Neuron (in vitro differentiated cells): ENCODE measurements around the gene NEK6.

Experiments used
- H2AFZ ChIP-seq: one replicate; pipeline ENCODE4 v1.6.1; 2013; ENCODE audit warnings: low read depth, mild to moderate bottlenecking, inconsistent platforms, low read length, moderate library complexity
- H3K27me3 ChIP-seq: one replicate; pipeline ENCODE4 v1.6.1; 2013; ENCODE audit warnings: low read length; ENCODE audit not compliant: insufficient read depth
- H3K36me3 ChIP-seq: one replicate; pipeline ENCODE4 v1.6.1; 2013; ENCODE audit warnings: low read length; ENCODE audit not compliant: insufficient read depth
- H3K4me1 ChIP-seq: one replicate; pipeline ENCODE4 v1.6.1; 2013; ENCODE audit warnings: low read length; ENCODE audit not compliant: insufficient read depth
- H3K4me3 ChIP-seq: 2 replicates; pipeline ENCODE4 v1.5.1; 2013; ENCODE audit warnings: mild to moderate bottlenecking, low read length, moderate library complexity
- H3K9me3 ChIP-seq: one replicate; pipeline ENCODE4 v1.6.1; 2013; ENCODE audit warnings: low read length

NEK6 gene

DNA sequence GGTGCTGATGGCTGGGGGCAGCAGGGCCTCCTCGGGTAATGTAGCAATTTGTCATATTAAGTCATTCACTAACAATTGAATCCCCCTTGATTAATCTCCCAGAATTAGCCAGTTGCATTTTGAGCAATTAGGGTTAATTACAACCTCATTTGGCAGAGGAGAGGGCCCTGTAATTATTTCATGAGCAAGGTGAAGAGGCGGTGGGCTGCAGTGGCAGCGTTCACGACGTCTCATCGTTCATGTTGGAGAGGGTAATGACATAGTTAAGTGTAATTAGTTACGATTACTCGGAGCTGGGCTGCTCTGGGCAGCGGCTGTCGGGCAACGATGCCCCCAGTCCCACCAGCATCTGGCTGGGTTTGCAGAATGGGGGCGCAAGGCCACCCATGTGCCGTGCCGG, 46.0 kb downstream of the NEK6 start:
- H3K4me3 ChIP-seq = no peak overlapping the region
- peaks cover 3% of the 10 kb centered on the region for H3K4me1 ChIP-seq
- peaks cover 22% of the 10 kb centered on the region for H3K36me3 ChIP-seq
- H3K9me3 ChIP-seq = no peaks in the 10 kb centered on the region
- no peak overlapping the region for H2AFZ ChIP-seq
- H3K27me3 ChIP-seq = no peaks in the 10 kb centered on the region

DNA sequence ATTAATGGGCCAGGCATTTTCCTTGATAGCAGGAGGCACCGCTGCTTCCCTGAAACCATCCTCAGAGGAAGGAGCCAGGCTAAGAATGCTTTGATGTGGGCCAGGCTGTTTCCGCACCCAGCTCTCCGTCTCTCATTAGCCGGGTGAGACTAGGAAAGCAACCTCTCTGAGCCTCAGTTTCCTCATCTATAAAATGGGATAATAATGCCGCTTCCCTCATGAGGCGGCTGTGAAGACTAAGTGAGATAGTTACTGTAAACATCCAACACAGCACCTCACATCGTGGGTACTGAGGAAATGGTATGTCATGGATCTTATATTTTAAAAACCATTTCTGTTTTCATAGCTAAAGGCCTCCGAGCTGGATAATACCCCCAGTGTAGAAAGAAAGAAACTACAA, 46.5 kb downstream of the NEK6 start:
- Histone ChIP-seq H3K36me3 (peaks cover 26% of the 10 kb centered on the region), H3K4me1 (no peaks in the 10 kb centered on the region), H3K4me3 (no peak overlapping the region), H3K9me3 (no peaks in the 10 kb centered on the region), H2AFZ (no peak overlapping the region), H3K27me3 (no peaks in the 10 kb centered on the region)

DNA sequence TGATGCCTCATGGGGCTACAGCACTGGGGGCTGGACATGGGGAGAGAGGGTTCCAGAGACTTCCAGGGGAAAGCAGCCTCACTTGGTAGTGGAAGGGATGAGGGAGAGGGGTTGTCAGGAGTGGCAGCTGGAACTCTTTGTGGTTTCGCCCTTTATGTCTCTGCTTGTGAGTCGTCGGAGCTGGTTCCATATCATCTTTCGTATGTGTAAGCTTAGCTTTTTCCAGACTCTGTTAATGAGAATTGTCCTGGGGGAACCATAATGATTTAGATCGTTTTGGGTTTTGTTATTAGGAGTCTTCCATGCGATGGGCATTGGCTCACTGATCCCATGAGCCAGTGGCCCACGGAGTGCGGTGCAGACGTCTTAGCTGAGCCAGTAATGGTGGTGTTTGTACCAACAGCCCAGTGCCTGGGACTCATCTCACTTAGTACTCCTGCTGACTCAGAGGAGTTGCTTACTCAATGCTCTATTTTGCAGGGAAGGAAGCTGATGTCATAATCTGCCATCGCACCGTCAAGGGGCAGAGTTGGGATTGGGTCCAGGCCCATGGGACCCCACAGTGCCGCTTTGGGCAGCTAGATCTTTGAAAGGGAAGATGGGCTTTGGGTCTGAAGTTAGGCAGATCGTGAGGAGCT, 48.5 kb downstream of the NEK6 start:
- no peak overlapping the region for H3K4me3 ChIP-seq
- H3K9me3 ChIP-seq = no peaks in the 10 kb centered on the region
- H3K4me1 ChIP-seq = no peaks in the 10 kb centered on the region
- no peak overlapping the region for H2AFZ ChIP-seq
- no peaks in the 10 kb centered on the region for H3K27me3 ChIP-seq
- H3K36me3 ChIP-seq = peaks cover 28% of the 10 kb centered on the region

DNA sequence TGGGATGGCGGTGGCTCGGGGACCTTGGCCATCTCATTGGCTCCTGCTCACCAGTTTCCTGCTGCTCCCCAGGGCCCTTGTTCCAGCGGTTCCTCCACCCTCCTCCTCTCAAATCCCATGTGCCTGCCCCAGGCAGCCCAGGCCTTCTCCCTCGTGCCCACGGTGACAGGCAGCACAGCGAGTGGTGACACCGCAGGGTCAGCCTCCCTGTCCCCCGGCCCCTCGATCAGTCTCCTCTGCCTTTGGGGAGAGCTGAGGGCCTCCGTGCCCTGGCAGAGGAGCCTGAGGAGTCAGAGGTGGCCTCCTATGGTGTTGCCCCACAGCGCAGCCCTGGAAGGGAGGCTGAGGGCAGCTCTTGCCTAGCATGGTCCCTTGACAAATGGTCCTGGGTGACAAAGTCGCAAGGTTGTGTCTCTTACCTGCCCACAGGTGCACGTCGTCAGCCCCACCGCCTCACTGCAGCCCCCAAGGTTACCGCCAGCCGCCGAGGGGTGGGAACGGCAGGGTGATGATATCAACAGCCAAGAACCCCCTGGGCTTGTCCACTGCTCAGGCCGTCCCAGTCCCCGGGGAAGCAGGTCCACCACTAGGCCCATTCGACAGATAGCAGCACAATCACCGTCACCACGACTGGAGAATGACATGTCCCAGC, 49.8 kb downstream of the NEK6 start:
- Histone ChIP-seq H3K4me1 (no peaks in the 10 kb centered on the region), H3K9me3 (no peaks in the 10 kb centered on the region), H3K27me3 (no peaks in the 10 kb centered on the region), H3K36me3 (peaks cover 22% of the 10 kb centered on the region), H3K4me3 (no peak overlapping the region), H2AFZ (no peak overlapping the region)

DNA sequence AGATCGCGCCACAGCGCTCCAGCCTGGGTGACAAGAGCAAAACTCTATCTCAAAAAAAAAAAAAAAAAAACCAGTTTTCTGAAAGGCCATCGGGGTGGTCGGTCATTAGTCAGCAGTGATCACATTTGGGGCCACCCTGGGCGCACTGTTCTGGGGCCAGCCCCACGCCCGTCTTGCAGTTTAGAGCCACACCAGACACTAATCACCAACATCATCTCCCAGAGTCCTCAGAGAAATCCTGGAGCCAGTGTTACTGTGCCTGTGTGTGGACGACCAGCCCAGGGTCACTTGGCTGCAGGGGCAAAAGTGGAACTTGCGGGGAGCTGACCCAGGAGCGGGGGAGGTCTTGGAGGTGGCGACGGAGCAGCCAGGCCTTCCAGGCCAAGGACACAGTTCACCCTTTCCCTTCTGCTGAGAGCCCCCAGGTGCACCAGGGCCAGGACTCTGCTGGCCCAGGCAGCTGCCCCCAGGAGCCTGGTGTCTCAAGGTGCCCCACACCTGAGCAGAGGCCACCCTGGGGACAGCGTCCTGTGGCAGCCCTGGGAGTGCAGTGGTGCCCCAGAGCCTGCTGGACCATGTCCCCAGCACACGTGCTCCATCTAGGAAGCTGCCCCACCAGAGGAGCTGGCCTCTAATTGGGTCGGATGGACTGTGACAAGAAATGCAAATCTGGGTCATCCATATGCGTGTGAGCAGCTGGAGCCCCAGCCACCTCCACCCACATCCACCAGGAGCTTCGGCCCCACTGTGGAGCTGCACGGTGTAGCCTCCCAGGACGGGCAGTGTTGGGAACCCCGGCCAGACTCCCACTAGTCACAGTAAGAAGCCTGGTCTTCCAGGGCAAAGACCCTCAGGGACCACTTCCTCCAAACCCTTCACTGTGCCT, 51.1 kb downstream of the NEK6 start:
- Histone ChIP-seq H3K4me3 (no peak overlapping the region), H3K36me3 (peaks cover 13% of the 10 kb centered on the region), H2AFZ (no peak overlapping the region), H3K27me3 (no peaks in the 10 kb centered on the region), H3K9me3 (no peaks in the 10 kb centered on the region), H3K4me1 (no peaks in the 10 kb centered on the region)

DNA sequence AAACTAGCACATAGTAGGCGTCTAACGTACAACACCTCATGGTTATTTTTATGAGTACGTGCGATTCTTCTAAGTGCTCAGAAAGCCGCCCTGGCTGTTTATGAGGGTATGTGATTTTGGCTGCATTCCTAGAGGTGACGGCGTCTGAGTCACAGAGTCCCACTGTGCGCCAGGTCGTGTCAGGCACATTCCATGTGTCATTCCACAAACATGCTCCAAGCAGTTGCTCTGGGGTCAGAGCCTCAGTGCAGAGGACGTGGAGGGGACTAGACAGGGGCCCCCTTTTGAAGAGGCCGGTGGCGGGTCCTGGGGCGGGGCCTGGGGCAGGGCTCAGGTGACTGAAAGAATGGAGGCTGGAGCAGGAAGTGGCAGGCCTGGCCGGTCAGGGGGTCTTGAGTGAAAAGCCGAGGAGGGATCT, 51.9 kb downstream of the NEK6 start:
- Histone ChIP-seq H3K36me3 (peaks cover 10% of the 10 kb centered on the region), H3K4me3 (no peak overlapping the region), H3K9me3 (no peaks in the 10 kb centered on the region), H2AFZ (no peak overlapping the region), H3K4me1 (no peaks in the 10 kb centered on the region), H3K27me3 (no peaks in the 10 kb centered on the region)

DNA sequence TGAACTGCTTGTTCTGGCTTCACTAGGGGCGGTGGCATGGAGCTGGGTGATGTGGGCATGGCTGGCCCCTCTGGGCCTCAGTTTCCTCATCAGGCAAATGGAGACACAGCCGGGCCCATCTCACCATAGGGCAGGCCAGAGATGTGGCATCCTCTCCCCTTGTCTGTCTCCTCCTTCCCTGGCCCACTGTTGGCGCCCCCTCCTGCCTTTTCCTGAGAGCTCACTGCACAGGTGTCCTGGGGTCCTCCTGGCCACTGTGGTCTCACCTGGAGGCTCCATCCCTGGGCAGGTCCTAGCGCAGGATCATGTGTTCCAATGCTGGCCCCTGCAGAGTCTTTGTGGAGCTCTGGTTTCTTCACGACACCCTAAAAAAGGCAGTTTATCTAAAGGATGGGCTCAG, 53.5 kb downstream of the NEK6 start:
- H3K27me3 ChIP-seq = no peaks in the 10 kb centered on the region
- H3K4me1 ChIP-seq = no peaks in the 10 kb centered on the region
- no peak overlapping the region for H2AFZ ChIP-seq
- peaks cover 25% of the 10 kb centered on the region for H3K36me3 ChIP-seq
- H3K4me3 ChIP-seq = no peak overlapping the region
- no peaks in the 10 kb centered on the region for H3K9me3 ChIP-seq

DNA sequence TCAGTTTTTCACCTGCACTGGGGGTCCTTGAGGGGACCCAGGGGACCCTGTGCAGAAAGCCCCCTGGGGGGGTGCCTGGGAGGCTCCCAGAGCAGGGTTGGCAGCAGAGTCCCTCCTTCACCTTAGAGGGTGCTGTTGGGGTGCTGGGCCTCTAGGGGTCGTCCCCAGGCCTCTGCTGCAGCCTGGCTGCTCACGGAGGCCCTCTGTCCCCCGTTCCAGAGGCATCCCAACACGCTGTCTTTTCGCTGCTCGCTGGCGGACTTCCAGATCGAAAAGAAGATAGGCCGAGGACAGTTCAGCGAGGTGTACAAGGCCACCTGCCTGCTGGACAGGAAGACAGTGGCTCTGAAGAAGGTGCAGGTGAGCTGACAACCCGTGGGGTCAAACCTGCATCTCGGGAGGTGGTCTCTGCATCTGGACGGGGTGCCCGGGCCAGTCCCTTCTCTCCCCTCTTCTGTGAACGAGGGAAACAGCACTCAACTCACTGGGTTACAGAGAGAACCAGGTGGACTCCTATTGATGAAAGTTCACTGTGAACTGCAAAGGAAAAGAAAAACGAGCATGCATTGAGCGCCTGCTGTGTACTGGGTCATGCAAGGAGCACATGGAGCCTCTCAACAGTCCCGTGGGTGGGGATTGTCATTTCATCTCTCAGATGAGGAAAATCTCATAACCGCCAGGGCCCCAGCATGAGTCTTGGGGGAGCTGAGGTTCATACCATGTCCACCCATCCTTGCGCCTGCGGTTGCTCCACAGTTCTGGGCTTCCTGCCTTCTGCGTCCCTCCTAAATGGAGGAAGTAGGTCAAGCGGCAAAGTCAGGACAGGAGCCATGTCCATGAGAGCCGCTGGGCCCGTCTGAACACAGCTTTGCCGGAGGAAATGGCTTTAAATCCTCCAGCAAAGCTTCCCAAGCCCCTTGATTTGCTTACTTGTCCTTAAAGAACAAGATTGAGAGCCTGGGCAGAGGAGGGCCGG, 54.8 kb downstream of the NEK6 start:
- Histone ChIP-seq H3K27me3 (no peaks in the 10 kb centered on the region), H3K36me3 (peaks cover 35% of the 10 kb centered on the region), H3K4me3 (no peak overlapping the region)

DNA sequence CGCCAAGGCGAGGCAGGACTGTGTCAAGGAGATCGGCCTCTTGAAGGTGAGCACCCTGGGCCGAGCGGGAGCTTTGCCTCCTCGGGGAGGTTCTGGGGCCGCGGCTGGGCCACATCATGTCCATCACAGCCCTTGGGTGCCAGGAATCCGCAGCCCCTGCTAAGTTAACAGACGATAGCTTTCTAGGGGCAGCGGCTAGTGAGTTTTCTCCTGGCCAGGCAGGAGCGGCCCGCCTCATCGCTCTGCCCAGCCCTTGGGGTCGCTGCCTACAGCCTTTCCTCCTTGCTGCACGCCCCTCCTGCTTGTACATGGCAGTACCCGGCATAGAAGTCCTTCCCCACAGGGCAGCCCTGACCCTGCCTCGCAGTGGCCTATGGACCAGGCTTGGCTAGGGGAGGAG, 56.2 kb downstream of the NEK6 start:
- Histone ChIP-seq H2AFZ (no peak overlapping the region), H3K4me3 (no peak overlapping the region), H3K4me1 (no peaks in the 10 kb centered on the region), H3K36me3 (peaks cover 35% of the 10 kb centered on the region), H3K27me3 (no peaks in the 10 kb centered on the region), H3K9me3 (no peaks in the 10 kb centered on the region)

More for the DNA sequence above, 54.8 kb downstream of the NEK6 start:
- Histone ChIP-seq H3K9me3 (no peaks in the 10 kb centered on the region), H3K4me1 (no peaks in the 10 kb centered on the region), H2AFZ (no peak overlapping the region)

DNA sequence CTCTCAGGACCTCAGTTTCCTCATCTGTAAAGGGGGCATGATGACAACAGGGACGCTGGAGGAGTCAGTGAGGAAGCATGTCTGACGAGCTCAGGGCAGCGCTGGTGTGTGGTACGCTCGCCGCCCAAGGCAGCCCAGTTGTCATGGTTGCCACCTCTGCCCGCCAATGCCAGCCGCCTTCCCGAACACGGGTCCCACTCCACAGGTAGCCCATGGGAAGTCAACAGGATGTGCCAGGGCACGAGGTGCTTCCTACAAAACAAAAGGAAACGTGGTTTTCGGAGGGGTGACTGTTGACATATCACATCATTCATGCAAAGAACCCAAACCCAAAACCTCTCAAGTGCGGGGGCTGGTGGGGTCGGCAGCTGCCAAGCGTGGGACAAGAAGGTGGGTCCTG, 58.1 kb downstream of the NEK6 start:
- Histone ChIP-seq H3K4me1 (no peaks in the 10 kb centered on the region), H3K27me3 (no peaks in the 10 kb centered on the region), H3K9me3 (no peaks in the 10 kb centered on the region), H2AFZ (no peak overlapping the region), H3K36me3 (peaks cover 32% of the 10 kb centered on the region), H3K4me3 (no peak overlapping the region)

DNA sequence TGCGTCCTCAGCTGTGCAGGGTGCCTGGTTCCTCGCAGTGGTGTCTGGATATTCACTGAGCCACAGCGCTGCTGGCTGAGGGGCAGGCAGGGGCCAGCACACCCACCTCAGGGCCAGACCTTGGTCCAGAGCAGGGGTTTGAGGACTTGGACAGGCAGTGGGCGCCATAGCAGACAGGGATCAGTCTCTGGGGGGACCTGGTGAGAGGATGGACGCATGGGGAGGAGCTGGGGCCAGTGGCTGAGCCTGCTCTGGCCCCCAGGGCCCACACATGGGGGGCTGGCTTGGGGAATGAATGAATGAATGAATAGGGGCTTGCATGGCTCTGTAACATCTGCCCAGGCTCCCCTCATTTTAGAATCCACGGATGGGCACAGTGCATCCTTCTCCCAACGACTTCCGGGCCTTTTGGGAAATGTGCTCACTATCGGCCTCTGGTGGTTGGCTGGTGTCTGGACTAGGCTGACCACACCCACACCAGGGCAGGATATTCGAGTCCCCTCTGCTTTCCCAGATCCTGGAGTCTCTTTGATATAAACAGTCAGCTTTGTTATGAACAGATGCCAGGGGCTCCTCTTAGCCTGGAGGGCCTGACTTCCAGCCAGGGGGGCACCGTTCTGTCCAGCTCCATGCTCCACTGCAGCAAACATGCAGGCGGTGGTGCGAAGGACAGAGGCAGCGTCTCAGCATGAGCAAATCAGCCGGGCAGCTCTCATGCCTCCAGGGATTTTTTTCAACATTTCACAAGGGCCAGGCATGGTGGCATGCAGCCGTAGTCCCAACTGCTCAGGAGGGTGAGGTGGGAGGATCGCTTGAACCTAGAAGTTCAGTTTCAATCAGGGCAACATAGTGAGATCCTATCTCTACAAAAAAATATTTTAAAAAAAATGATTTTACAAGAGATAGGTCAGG, 62.6 kb downstream of the NEK6 start:
- Histone ChIP-seq H3K36me3 (peaks cover 41% of the 10 kb centered on the region), H3K4me3 (no peak overlapping the region), H3K9me3 (no peaks in the 10 kb centered on the region), H3K4me1 (no peaks in the 10 kb centered on the region), H3K27me3 (no peaks in the 10 kb centered on the region), H2AFZ (no peak overlapping the region)

DNA sequence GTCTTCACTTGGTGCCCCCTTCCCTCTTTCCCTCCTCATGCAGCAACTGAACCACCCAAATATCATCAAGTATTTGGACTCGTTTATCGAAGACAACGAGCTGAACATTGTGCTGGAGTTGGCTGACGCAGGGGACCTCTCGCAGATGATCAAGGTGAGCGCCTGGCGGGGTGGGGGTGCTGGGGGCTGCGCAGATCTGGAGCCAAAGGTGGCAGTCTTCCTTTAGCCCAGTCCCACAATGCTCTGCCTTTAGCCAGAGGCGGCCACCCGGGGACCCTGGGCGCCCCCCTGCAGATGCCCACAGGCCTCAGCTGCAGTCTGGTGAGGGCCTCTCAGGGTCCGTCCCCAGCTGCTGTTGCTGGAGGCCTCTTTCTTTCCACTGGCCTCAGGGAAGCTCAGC, 63.7 kb downstream of the NEK6 start:
- H3K36me3 ChIP-seq = peaks cover 36% of the 10 kb centered on the region
- no peaks in the 10 kb centered on the region for H3K9me3 ChIP-seq
- no peak overlapping the region for H2AFZ ChIP-seq
- no peaks in the 10 kb centered on the region for H3K4me1 ChIP-seq
- H3K4me3 ChIP-seq = no peak overlapping the region
- H3K27me3 ChIP-seq = no peaks in the 10 kb centered on the region
